Neural cell (in vitro differentiated cells): ENCODE data around the gene DEPDC5.

Experiments used
- CTCF ChIP-seq: fragments of 450-650 bp; IDR thresholded peaks from 2 replicates; pipeline ENCODE4 v1.5.1; 2014; ENCODE audit warnings: antibody characterized with exemption, mild to moderate bottlenecking, moderate library complexity; ENCODE audit not compliant: poor library complexity, severe bottlenecking
- EP300 ChIP-seq: fragments of 450-650 bp; conservative IDR thresholded peaks from 2 replicates; pipeline ENCODE4 v1.6.1; 2014; ENCODE audit warnings: antibody characterized with exemption, mild to moderate bottlenecking, moderate library complexity; ENCODE audit not compliant: poor library complexity, severe bottlenecking
- POLR2AphosphoS5 ChIP-seq: IDR thresholded peaks from 2 replicates; pipeline ENCODE4 v1.6.1; 2012
- REST ChIP-seq: IDR thresholded peaks from 2 replicates; pipeline ENCODE4 v1.6.1; 2012; ENCODE audit warnings: borderline replicate concordance
- TAF1 ChIP-seq: IDR thresholded peaks from 2 replicates; pipeline ENCODE4 v1.6.1; 2012; ENCODE audit warnings: low read depth

GRCh38 chr22:31728857-31729256 is 25.0 kb upstream of the DEPDC5 start:
- TF ChIP-seq CTCF (no peak), POLR2AphosphoS5 (no peak), TAF1 (no peak), EP300 (no peak), REST (no peak)
